HG02973 (cell line): ENCODE measurements around the gene BAIAP2L1.

Experiments used
- ATAC-seq: cut with Tn5 transposase; IDR thresholded peaks from one replicate; pipeline ENCODE4 v1.9.1; 2021; ENCODE audit warnings: moderate library complexity; ENCODE audit not compliant: unreplicated experiment

BAIAP2L1 gene

GRCh38 chr7:98281757-98282606 is 118.9 kb downstream of the BAIAP2L1 start:
- peak; percentile 30 for ATAC-seq

GRCh38 chr7:98280791-98281756 is 119.8 kb downstream of the BAIAP2L1 start, which contains the start of gene BRI3:
Gene BRI3 (plus strand): TSS chr7:98281686. CDS start chr7:98281796, 110 bp downstream.
- ATAC-seq = peak; percentile 67

DNA sequence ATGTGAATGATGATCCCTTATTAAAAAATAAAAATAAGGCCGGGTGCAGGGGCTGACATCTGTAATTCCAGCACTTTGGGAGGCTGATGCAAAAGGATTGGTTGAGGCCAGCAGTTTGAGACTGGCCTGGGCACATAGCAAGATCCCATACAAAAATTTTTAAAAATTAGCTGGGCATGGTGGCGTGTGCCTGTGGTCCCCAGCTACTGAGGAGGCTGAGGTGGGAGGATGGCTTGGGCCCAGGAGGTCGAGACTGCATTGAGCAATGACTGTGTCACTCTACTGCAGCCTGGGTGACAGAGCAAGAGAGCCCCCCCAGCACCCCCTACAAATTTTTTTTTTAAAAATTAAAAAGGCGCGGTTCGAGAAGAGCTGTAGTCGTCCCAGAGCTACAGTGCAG is 120.6 kb downstream of the BAIAP2L1 start:
- no peak for ATAC-seq

- no peak for ATAC-seq
These were observed 122.0 kb downstream of the BAIAP2L1 start for GRCh38 chr7:98278936-98279335.

DNA sequence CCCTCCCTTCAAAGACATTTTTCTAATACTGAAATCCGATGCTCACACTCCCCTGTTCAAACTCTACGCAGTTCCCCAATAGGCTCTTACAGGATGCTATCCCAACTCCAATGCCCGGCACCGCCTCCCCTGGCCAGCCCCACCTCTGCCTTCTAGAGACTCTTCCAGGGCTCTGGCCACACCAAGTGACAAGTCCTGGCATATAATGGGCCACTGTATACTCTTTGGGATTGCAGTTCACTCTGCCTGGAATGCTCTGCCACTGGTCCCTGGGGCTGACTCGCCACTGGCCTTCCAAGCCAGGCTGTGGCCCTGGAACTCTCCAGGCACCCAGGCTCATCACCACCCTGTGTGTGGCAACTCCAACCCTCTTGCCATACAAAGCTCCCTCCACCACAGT is 122.5 kb downstream of the BAIAP2L1 start:
- no peak for ATAC-seq

DNA sequence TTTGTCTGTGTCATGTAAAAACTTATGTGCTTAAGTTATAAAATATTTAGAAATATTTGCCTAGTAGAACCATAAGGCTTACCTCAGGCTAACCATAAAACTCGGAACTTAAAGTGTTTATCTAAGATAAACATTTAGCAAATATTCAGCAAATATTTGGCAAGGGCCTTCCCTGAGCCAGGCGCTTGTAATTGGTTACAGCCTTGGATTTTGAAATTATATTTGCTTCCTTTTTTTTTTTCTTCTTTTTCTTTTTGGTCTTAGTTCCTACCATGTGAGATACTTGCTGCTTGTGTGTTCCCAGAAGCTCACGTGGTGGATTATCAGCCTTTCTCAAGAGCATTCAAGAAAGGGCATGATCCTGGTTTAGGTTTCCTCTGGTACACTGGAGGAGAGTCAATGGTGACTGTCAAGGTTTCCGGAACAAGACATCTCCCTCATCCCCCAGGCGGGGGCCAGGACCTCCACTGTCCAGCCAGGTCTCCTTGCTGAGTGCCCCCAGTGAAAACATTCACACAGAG is 124.6 kb downstream of the BAIAP2L1 start:
- no peak for ATAC-seq

DNA sequence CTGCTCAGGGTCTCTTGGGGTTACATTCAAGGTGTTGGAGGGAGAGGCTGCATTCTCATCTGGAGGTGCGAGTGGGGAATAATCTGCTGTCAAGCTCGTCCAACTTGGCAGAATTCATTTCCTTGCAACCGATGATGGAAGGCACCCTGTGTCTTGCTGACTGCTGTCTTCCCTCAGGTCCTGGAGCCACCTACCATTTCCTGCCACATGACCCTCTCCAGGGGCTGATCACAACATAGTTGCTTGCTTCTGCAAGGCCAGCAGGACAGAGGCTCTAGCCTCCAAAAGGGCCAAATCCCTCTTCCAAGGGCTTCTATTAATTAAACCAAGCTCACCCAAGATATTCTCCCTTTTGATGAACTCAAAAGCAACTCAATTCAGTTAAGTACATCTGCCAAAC is 133.6 kb downstream of the BAIAP2L1 start:
- no peak for ATAC-seq

GRCh38 chr7:98266840-98267239 is 134.1 kb downstream of the BAIAP2L1 start:
- ATAC-seq = no peak

DNA sequence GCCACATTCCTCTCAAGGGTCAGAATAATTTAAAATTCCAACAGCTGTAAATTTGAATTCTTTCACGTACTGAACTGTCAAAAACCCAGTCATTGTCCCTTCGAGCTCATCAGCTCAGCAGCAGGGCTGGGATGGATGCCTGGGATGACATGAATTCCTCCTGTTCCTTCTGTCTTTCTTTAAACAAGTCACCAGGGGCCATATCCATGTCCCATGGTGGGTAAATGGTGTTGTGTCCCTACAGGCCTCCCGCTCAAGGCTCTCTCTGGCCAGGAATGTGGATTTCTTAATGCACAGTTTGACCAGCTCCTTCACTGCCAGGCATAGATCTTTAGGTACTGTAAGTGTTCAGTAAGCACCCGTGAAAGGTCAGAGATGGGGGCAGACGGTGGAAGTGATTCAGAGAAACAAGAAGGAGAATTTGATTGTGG is 135.0 kb downstream of the BAIAP2L1 start:
- no peak for ATAC-seq

DNA sequence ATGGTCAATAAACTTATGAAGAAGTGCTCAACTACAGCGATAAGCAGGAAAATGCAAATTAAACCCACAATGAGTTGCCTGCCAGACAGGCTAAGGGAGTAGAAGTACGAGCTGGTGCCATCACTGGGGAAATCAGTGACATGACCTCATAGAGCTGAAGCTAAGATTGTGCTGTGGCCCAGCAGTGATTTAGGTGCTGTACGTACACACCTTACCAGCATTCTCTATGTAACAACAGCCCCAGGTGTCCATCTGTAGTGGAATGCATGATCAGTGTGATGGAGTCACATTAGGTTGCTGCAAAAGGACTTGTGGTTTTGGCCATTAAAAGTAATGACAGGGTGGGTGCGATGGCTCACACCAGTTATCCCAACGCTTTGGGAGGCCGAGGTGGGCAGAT is 143.2 kb downstream of the BAIAP2L1 start:
- ATAC-seq = no peak

DNA sequence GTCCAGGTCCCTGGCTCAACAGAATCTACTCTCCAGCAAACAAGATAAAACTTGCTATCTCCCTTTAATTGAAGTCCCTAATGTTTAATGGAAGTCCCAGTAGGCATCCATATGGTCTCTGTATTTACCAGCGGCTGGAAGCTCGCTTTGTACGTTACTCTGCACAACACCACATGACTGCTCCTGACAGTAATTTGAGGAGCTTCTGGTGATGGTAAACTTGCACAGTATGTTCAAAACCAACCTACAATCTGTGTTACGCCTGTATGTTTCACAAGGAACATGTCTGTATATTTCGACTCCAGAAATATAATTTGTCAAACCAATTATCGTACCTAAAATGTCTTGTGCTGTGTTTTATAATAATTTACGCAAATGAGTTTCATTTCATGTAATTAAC is 144.5 kb downstream of the BAIAP2L1 start:
- no peak for ATAC-seq

DNA sequence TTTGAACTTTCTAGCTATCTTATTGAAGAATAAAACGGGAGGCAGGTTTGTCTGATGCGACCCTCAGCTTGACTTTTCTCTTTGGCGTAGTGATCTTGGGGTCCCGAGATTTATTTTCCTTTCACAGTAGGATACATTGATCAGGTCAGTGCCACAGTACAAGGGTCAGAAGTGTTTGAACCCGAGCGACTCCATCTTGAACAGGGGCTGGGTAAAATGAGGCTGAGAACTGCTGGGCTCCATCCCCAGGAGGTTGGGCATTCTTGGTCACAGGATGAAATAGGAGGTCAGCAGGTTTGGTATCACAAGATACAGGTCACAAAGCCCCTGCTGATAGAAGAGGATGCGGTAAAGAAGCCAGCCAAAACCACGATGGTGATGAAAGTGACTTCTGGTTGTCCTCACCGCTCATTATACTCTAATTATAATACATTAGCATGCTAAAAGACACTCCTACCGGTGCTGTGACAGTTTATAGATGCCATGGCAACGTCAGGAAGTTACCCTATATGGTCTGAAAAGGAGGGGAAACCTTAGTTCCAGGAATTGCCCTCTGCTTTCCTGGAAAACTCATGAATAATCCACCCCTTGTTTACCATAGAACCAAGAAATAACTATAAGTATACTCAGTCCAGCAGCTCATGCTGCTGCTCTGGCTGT is 145.8 kb downstream of the BAIAP2L1 start:
- ATAC-seq = no peak

DNA sequence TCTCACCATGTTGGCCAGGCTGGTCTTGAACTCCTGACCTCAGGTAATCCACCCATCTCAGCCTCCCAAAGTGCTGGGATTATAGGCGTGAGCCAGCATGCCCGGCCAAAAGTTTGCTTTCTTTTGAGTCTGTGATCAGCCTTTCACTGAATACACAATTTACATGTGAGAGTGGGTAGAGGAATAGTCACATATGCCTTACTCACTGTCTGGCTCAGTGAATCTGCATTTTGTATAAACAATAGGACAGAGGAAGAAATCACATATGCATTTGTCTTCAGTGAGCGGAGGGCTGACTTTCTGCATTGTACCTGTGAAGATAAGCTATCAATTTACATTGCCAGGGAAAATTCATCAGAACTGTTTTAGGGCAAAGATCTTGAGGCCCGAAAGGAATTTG is 146.4 kb downstream of the BAIAP2L1 start:
- no peak for ATAC-seq

GRCh38 chr7:98252425-98253054 is 148.3 kb downstream of the BAIAP2L1 start:
- ATAC-seq = peak; percentile 32

DNA sequence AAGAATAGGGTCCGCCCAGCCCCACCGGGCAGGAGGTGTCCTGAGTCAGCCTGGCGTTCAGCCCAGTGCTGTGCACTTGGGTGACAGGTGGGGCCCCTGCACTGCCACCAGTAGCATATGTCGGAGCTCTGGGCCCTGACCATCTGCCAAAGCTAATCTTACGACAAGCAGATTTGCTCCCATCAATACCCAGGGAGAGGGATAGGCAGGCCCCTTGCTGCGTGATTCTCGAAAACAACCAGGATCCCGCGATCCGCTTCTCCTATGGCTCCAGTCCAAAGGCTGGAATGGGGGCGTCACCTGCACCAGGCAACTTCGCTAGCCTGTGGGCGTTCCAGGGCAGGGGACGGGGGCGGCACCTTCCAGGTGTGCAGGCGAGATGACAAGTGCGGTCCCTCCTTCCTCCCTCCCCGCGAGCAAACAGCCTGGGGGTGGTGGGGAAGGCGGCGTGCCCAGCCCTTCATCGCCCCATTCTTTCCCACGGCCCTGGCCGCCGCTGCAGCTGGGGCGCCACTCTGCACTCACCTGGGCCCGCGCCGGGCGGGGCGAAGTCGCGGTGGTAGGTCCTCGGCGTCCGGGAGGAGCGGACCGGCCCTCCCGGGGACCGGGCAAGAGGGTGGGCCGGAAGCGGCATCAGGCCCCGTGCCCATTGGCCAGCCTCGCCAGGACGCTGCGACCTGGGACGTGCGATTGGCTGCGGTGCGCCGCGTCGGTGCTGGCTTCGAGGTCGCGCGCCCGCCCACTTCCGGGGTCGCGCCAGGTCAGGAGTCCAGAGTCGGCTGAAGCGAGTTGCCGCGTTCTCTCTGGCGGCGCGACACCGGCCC is 149.1 kb downstream of the BAIAP2L1 start, which contains the start of gene TECPR1:
Gene TECPR1 (minus strand): TSS at position 632 of the 824 bp plus-strand sequence. CDS start 6,086 bp downstream, outside the sequence.
- ATAC-seq = peak; percentile 97

GRCh38 chr7:98251231-98251600 is 149.7 kb downstream of the BAIAP2L1 start:
- ATAC-seq = peak; percentile 23

DNA sequence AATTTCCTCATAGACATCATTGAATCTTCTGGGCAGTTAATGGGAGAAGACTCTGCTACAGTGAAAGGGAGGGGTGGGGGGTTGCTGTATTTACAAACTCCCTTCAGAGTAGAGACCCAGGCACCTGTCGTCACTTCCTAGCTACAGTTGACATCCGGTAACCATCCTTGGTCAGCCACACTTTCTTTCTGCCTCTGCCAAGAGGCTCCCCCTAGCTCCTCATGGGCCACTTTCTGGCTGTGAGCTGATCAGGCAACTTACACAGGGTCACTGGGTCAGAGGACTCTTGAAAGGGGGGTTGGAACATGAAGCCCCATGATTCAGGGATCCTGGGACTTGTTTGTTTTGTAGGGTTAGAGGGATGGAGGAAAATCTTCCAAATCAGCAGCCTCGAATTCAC is 150.1 kb downstream of the BAIAP2L1 start:
- no peak for ATAC-seq

DNA sequence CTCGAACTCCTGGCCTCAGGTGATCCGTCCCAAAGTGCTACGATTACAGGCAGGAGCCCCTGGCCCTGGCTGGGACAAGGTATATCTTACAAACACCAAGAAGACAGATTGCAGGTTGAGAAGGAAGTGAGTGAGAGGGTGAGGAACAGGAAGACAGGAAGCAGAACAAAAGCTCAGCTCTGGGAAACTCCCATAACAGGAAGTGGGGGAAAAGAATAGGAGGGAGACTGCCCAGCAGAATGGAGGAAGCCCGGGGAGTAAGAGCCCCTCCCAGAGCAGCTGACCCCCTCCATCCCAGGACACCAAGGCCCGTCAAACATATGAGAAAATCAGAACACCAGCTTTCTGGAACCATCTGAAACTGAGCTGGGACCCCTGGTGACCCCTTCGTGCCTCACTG is 151.8 kb downstream of the BAIAP2L1 start:
- ATAC-seq = no peak

DNA sequence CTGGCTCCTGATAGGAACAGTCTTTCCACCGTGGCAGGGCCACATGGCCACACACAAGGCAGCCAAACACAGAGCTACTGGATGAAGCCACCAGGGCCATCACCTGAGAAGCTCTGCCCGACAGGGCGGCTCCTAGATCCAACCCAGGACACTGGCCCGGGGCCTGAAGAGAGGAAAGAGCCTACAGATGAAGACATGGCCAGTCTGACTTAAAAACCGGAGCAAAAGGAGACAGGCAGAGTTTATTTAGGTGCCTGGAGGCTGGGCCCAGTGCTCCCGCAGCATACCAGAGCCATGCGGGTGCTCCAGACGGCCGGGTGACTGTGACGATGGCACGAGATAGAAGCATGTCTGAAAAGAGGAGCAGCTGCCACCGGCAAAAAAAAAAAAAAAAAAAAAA is 152.7 kb downstream of the BAIAP2L1 start:
- ATAC-seq = no peak
